ENCODE results near the gene TNFSF10. TPM values are rescaled to one million over a fixed set of nuclear protein-coding genes. Genes with fewer than 3 reads are reported as not detected.
A peak's percentile ranks its signal among the peaks of the same experiment; 100 is the strongest.

The TNFSF10 gene
- total and polyA plus RNA-seq, 9 of the 15 experiments (the other 6 are each of a cell fraction or from before 2014, with no cell fraction given) = 0.07 to 1.3 (median 0.27) TPM; not detected in 1

DNA sequence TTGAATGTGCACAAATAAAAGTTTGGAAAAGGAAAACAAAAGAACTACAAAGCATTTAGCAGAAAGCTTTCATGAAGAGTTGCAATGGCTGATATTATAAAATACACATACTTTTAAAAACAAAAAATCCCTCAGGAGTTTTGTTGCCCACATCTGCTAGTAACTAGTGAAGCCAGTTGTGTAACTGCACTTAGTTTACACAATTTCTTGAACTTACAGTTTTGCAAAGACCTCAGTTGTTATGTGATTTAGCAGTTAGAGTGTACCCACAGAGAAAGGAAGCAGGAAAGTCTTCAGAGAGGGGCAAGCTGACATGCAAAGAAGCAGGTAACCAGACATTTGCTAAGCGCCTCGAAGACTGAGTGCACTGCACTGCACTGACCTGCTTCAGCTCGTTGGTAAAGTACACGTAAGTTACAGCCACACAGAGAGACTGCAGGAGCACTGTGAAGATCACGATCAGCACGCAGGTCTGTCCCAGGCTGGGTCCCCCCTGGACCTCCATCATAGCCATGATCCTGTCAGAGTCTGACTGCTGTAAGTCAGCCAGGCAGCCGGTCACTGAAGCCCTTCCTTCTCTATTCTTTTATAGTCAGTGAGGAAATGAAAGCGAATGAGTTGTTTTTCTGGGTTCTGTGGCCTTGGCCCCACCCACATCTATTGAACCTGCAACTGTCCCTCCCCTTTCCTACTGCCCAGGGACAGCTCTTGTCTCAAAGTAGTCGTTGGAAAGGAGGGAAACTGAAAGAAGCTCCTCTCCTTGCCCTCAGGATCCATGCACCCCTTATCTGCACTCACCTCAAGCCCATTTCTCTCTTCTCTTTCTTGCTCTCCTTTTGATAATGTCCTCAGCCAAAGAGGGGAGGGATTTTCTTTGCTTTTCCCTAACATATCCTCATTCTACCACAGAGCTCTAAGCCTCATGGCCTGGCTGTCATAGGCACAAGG is at the start of gene TNFSF10 (continued):
- TF ChIP-seq, protein P1, sequence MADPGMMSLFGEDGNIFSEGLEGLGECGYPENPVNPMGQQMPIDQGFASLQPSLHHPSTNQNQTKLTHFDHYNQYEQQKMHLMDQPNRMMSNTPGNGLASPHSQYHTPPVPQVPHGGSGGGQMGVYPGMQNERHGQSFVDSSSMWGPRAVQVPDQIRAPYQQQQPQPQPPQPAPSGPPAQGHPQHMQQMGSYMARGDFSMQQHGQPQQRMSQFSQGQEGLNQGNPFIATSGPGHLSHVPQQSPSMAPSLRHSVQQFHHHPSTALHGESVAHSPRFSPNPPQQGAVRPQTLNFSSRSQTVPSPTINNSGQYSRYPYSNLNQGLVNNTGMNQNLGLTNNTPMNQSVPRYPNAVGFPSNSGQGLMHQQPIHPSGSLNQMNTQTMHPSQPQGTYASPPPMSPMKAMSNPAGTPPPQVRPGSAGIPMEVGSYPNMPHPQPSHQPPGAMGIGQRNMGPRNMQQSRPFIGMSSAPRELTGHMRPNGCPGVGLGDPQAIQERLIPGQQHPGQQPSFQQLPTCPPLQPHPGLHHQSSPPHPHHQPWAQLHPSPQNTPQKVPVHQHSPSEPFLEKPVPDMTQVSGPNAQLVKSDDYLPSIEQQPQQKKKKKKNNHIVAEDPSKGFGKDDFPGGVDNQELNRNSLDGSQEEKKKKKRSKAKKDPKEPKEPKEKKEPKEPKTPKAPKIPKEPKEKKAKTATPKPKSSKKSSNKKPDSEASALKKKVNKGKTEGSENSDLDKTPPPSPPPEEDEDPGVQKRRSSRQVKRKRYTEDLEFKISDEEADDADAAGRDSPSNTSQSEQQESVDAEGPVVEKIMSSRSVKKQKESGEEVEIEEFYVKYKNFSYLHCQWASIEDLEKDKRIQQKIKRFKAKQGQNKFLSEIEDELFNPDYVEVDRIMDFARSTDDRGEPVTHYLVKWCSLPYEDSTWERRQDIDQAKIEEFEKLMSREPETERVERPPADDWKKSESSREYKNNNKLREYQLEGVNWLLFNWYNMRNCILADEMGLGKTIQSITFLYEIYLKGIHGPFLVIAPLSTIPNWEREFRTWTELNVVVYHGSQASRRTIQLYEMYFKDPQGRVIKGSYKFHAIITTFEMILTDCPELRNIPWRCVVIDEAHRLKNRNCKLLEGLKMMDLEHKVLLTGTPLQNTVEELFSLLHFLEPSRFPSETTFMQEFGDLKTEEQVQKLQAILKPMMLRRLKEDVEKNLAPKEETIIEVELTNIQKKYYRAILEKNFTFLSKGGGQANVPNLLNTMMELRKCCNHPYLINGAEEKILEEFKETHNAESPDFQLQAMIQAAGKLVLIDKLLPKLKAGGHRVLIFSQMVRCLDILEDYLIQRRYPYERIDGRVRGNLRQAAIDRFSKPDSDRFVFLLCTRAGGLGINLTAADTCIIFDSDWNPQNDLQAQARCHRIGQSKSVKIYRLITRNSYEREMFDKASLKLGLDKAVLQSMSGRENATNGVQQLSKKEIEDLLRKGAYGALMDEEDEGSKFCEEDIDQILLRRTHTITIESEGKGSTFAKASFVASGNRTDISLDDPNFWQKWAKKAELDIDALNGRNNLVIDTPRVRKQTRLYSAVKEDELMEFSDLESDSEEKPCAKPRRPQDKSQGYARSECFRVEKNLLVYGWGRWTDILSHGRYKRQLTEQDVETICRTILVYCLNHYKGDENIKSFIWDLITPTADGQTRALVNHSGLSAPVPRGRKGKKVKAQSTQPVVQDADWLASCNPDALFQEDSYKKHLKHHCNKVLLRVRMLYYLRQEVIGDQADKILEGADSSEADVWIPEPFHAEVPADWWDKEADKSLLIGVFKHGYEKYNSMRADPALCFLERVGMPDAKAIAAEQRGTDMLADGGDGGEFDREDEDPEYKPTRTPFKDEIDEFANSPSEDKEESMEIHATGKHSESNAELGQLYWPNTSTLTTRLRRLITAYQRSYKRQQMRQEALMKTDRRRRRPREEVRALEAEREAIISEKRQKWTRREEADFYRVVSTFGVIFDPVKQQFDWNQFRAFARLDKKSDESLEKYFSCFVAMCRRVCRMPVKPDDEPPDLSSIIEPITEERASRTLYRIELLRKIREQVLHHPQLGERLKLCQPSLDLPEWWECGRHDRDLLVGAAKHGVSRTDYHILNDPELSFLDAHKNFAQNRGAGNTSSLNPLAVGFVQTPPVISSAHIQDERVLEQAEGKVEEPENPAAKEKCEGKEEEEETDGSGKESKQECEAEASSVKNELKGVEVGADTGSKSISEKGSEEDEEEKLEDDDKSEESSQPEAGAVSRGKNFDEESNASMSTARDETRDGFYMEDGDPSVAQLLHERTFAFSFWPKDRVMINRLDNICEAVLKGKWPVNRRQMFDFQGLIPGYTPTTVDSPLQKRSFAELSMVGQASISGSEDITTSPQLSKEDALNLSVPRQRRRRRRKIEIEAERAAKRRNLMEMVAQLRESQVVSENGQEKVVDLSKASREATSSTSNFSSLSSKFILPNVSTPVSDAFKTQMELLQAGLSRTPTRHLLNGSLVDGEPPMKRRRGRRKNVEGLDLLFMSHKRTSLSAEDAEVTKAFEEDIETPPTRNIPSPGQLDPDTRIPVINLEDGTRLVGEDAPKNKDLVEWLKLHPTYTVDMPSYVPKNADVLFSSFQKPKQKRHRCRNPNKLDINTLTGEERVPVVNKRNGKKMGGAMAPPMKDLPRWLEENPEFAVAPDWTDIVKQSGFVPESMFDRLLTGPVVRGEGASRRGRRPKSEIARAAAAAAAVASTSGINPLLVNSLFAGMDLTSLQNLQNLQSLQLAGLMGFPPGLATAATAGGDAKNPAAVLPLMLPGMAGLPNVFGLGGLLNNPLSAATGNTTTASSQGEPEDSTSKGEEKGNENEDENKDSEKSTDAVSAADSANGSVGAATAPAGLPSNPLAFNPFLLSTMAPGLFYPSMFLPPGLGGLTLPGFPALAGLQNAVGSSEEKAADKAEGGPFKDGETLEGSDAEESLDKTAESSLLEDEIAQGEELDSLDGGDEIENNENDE (IDR thresholded peaks at IDR 0.05; ENCODE audit: low read depth, low read length) = no peak
- TF ChIP-seq TAF7 (tag; IDR thresholded peaks at IDR 0.05) (peak; percentile 21; the same call in 1 of the 2 replicates), E2F3 (CRISPR knock-in tag; IDR thresholded peaks at IDR 0.05) (no peak), RFX7 (CRISPR knock-in tag; IDR thresholded peaks at IDR 0.05) (no peak), ZNF140 (CRISPR knock-in tag; IDR thresholded peaks at IDR 0.05) (no peak)
- TF ChIP-seq, protein P2, sequence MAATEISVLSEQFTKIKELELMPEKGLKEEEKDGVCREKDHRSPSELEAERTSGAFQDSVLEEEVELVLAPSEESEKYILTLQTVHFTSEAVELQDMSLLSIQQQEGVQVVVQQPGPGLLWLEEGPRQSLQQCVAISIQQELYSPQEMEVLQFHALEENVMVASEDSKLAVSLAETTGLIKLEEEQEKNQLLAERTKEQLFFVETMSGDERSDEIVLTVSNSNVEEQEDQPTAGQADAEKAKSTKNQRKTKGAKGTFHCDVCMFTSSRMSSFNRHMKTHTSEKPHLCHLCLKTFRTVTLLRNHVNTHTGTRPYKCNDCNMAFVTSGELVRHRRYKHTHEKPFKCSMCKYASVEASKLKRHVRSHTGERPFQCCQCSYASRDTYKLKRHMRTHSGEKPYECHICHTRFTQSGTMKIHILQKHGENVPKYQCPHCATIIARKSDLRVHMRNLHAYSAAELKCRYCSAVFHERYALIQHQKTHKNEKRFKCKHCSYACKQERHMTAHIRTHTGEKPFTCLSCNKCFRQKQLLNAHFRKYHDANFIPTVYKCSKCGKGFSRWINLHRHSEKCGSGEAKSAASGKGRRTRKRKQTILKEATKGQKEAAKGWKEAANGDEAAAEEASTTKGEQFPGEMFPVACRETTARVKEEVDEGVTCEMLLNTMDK (IDR thresholded peaks at IDR 0.05; ENCODE audit: borderline replicate concordance, insufficient read depth, low read depth, low read length, poor library complexity, severe bottlenecking) = no peak
- TF ChIP-seq, protein P3, sequence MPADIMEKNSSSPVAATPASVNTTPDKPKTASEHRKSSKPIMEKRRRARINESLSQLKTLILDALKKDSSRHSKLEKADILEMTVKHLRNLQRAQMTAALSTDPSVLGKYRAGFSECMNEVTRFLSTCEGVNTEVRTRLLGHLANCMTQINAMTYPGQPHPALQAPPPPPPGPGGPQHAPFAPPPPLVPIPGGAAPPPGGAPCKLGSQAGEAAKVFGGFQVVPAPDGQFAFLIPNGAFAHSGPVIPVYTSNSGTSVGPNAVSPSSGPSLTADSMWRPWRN (IDR thresholded peaks at IDR 0.05; ENCODE audit: low read depth) = no peak
- TF ChIP-seq, protein P4, sequence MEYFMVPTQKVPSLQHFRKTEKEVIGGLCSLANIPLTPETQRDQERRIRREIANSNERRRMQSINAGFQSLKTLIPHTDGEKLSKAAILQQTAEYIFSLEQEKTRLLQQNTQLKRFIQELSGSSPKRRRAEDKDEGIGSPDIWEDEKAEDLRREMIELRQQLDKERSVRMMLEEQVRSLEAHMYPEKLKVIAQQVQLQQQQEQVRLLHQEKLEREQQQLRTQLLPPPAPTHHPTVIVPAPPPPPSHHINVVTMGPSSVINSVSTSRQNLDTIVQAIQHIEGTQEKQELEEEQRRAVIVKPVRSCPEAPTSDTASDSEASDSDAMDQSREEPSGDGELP (CRISPR knock-in tag; IDR thresholded peaks at IDR 0.05; ENCODE audit: borderline replicate concordance) = no peak

Data from K562 (cell line).